HL-60 (cell line): ENCODE results near the gene RHEBL1.

ENCODE experiments used
- DNase-seq, 2 experiments: peaks; one replicate each; pipeline ENCODE4 v3.0.0-alpha.2; 2010 to 2020; ENCODE audit warnings: low read depth in 1 of 2, low spot score in 1 of 2
- H3K27ac ChIP-seq: fragments of 250-450 bp; sonication (Bioruptor Pico); replicated peaks from 2 replicates; pipeline ENCODE4 v1.5.1; 2020; ENCODE audit warnings: mild to moderate bottlenecking, moderate library complexity
- H3K27me3 ChIP-seq: fragments of 250-450 bp; sonication (Bioruptor Pico); 2 replicates; pipeline ENCODE4 v1.5.1; 2021; ENCODE audit warnings: mild to moderate bottlenecking, moderate library complexity; ENCODE audit not compliant: insufficient read depth, poor library complexity, severe bottlenecking
- H3K4me3 ChIP-seq: replicated peaks from 2 replicates; pipeline ENCODE4 v1.5.1; 2011; ENCODE audit warnings: mild to moderate bottlenecking, control low read depth, low read length; ENCODE audit not compliant: insufficient read depth
- CTCF ChIP-seq: IDR thresholded peaks from one replicate; pipeline ENCODE4 v1.5.1; 2011; ENCODE audit warnings: low read length, control low read depth, inconsistent platforms; ENCODE audit not compliant: insufficient read depth
- GABPA ChIP-seq: IDR thresholded peaks from 2 replicates; pipeline ENCODE4 v1.6.1; 2012; ENCODE audit warnings: low read depth
- POLR2AphosphoS5 ChIP-seq: IDR thresholded peaks from 2 replicates; pipeline ENCODE4 v1.6.1; 2012; ENCODE audit warnings: low read depth
- REST ChIP-seq: IDR thresholded peaks from 2 replicates; pipeline ENCODE4 v1.6.1; 2012; ENCODE audit warnings: low read depth; ENCODE audit not compliant: insufficient replicate concordance
- SPI1 ChIP-seq: IDR thresholded peaks from 2 replicates; pipeline ENCODE4 v1.6.1; 2012; ENCODE audit warnings: low read depth, mild to moderate bottlenecking, borderline replicate concordance

RHEBL1 gene

GRCh38 chr12:49092086-49092815 lies 22.5 kb upstream of the RHEBL1 start:
- Histone ChIP-seq H3K27ac (no peak overlapping the region), H3K4me3 (peak overlapping the region; percentile 8; the same call in 1 of the 2 replicates), H3K27me3 (peaks cover 50% of the 10 kb centered on the region)
- TF ChIP-seq POLR2AphosphoS5 (peak; percentile 69), SPI1 (no peak)
- DNase-seq, result peak; percentile 64 to 67

GRCh38 chr12:49091836-49092085 lies 22.0 kb upstream of the RHEBL1 start:
- Histone ChIP-seq H3K27me3 (peaks cover 50% of the 10 kb centered on the region), H3K4me3 (no peak overlapping the region), H3K27ac (no peak overlapping the region)
- DNase-seq, result no peak
- TF ChIP-seq REST (no peak), GABPA (no peak), SPI1 (no peak), CTCF (no peak), POLR2AphosphoS5 (no peak)

GRCh38 chr12:49091056-49091835 lies 21.5 kb upstream of the RHEBL1 start:
- DNase-seq, result no peak
- TF ChIP-seq REST, result no peak
- TF ChIP-seq SPI1, result no peak
- no peak for TF ChIP-seq GABPA
- TF ChIP-seq CTCF, result no peak
- TF ChIP-seq POLR2AphosphoS5, result no peak
- Histone ChIP-seq H3K27me3 (peaks cover 50% of the 10 kb centered on the region), H3K27ac (no peak overlapping the region), H3K4me3 (no peak overlapping the region)

GRCh38 chr12:49089821-49090773 lies 20.3 kb upstream of the RHEBL1 start:
- H3K27me3 ChIP-seq, result peaks cover 48% of the 10 kb centered on the region
- peak overlapping the region; percentile 35 for H3K4me3 ChIP-seq
- TF ChIP-seq SPI1, result no peak
- TF ChIP-seq POLR2AphosphoS5, result no peak
- no peak for TF ChIP-seq REST
- peak; percentile 29 for TF ChIP-seq CTCF
- peak in 1 of 2 experiments; percentile 42 for DNase-seq
- H3K27ac ChIP-seq, result no peak overlapping the region
